K562 (cell line): Measurements from ENCODE around the gene CLPSL2. TPM values are rescaled to one million over a fixed set of nuclear protein-coding genes. Genes with fewer than 3 reads are reported as not detected.

Experiments used
- ARID2 ChIP-seq: fragments of 450-650 bp; IDR thresholded peaks from 2 replicates; pipeline ENCODE4 v1.6.1; 2017; ENCODE audit warnings: antibody characterized with exemption, mild to moderate bottlenecking
- ARID4B ChIP-seq: sonication (generic); formaldehyde crosslinking; IDR thresholded peaks from 2 replicates; pipeline ENCODE4 v1.8.0; 2022; ENCODE audit warnings: mild to moderate bottlenecking, missing genetic modification reagents
- BCLAF1 ChIP-seq, 2 experiments: fragments of 450-650 bp in 1 of 2; IDR thresholded peaks; 2 replicates each; pipeline ENCODE4 v1.6.1; 2011 to 2017; ENCODE audit warnings: low read depth in 2 of 2, antibody characterized with exemption in 1 of 2, borderline replicate concordance in 1 of 2, low read length in 1 of 2, mild to moderate bottlenecking in 1 of 2, mixed read lengths in 1 of 2; ENCODE audit not compliant: control insufficient read depth in 1 of 2
- CHAMP1 ChIP-seq: fragments of 450-650 bp; IDR thresholded peaks from 2 replicates; pipeline ENCODE4 v1.6.1; 2016; ENCODE audit warnings: mild to moderate bottlenecking
- GABPB2 ChIP-seq: fragments of 250-450 bp; sonication (Bioruptor Pico); conservative IDR thresholded peaks from 2 replicates; pipeline ENCODE4 v1.5.1; 2021; ENCODE audit warnings: mild to moderate bottlenecking
- HMBOX1 ChIP-seq: sonication (generic); IDR thresholded peaks from 2 replicates; pipeline ENCODE4 v1.6.1; 2016
- KDM4B ChIP-seq, 2 experiments: fragments of 450-650 bp in 1 of 2; sonication (generic) in 1 of 2; IDR thresholded peaks; 2 replicates each; pipeline ENCODE4 v1.6.1; 2016 to 2017; ENCODE audit warnings: borderline replicate concordance in 2 of 2, antibody characterized with exemption in 1 of 2, low read depth in 1 of 2, mild to moderate bottlenecking in 1 of 2
- NR2C2 ChIP-seq, 2 experiments: fragments of 200-800 bp in 1 of 2; sonication (Bioruptor generic) in 1 of 2; sonication (generic) in 1 of 2; formaldehyde crosslinking in 1 of 2; IDR thresholded peaks; 2 replicates each; pipeline versions ENCODE4 v1.6.1 to v1.8.0; 2016 to 2022; ENCODE audit warnings: mild to moderate bottlenecking in 1 of 2, missing compliant biosample characterization in 1 of 2, missing genetic modification characterization in 1 of 2, missing genetic modification reagents in 1 of 2
- POLR3A ChIP-seq: IDR thresholded peaks from 2 replicates; pipeline ENCODE4 v1.6.1; 2011; ENCODE audit warnings: borderline replicate concordance, mild to moderate bottlenecking, moderate library complexity; ENCODE audit not compliant: insufficient read length, insufficient read depth; ENCODE audit errors: extremely low read depth
- RBM17 ChIP-seq: fragments of 200-400 bp; formaldehyde crosslinking; IDR thresholded peaks from 2 replicates; pipeline ENCODE4 v1.6.1; 2017; ENCODE audit warnings: low read depth, mild to moderate bottlenecking, low read length, borderline replicate concordance
- TARDBP ChIP-seq: fragments of 450-650 bp; IDR thresholded peaks from 2 replicates; pipeline ENCODE4 v1.6.1; 2016
- TFAM ChIP-seq: fragments of 250-450 bp; sonication (Bioruptor Pico); conservative IDR thresholded peaks from 2 replicates; pipeline ENCODE4 v1.5.0; 2021; ENCODE audit warnings: mild to moderate bottlenecking, moderate library complexity
- THRAP3 ChIP-seq: fragments of 450-650 bp; IDR thresholded peaks from 2 replicates; pipeline ENCODE4 v1.6.1; 2016; ENCODE audit warnings: mild to moderate bottlenecking, inconsistent platforms, borderline replicate concordance
- ZNF140 ChIP-seq: fragments of 250-450 bp; sonication (Bioruptor Pico); IDR thresholded peaks from 2 replicates; pipeline ENCODE4 v1.8.0; 2021; ENCODE audit warnings: moderate library complexity, mild to moderate bottlenecking, inconsistent platforms
- ZNF165 ChIP-seq: fragments of 250-450 bp; sonication (Bioruptor Pico); IDR thresholded peaks from 2 replicates; pipeline ENCODE4 v1.4.0; 2020; ENCODE audit warnings: borderline replicate concordance
- ZNF253 ChIP-seq: fragments of 250-450 bp; sonication (Bioruptor Pico); conservative IDR thresholded peaks from 2 replicates; pipeline ENCODE4 v1.6.1; 2021; ENCODE audit warnings: mild to moderate bottlenecking
- polyA plus RNA-seq, 8 experiments: library from polyadenylated mRNA; depleted of rRNA in 4 of 8; stranded (reverse) in 5 of 8; unstranded in 3 of 8; fragments of >200 nt; fragmentation: Nextera tagmentation in 2 of 8; fragmentation: Illumina TruSeq in 1 of 8; extraction: Ambion mirVana in 2 of 8; extraction: Trizol in 1 of 8; gene quantifications; 2 replicates each; pipeline versions ENCODE4 v1.2.1 to v1.2.3, GENCODE V29; 2011 to 2014; ENCODE audit warnings: inconsistent platforms in 1 of 8, missing spikeins in 1 of 8
- total RNA-seq, 7 experiments: library from RNA; depleted of rRNA in 6 of 7; stranded (reverse); fragments of >200 nt in 6 of 7; fragmentation: Illumina TruSeq in 2 of 7; extraction: Trizol in 2 of 7; gene quantifications; 2 replicates each; pipeline versions ENCODE4 v1.2.1 to v1.2.3, GENCODE V29; 2011 to 2021; ENCODE audit warnings: low replicate concordance in 1 of 7

Gene CLPSL2
- total and polyA plus RNA-seq, 9 of the 15 experiments (the other 6 are each of a cell fraction or from before 2014, with no cell fraction given) = not detected

- TF ChIP-seq BCLAF1 (IDR thresholded peaks at IDR 0.05; ENCODE audit: borderline replicate concordance in 1 of 2, control insufficient read depth in 1 of 2, low read depth in 2 of 2, low read length in 1 of 2) (no peak), RBM17 (no peak), CHAMP1 (no peak), TFAM (CRISPR knock-in tag) (no peak), GABPB2 (CRISPR knock-in tag) (no peak), ZNF253 (no peak), ZNF140 (CRISPR knock-in tag) (no peak), HMBOX1 (no peak), ARID4B (no peak), NR2C2 (CRISPR knock-in tag; IDR thresholded peaks at IDR 0.05) (no peak), NR2C2 (tag; IDR thresholded peaks at IDR 0.05) (no peak), THRAP3 (no peak), ARID2 (no peak), POLR3A (no peak), KDM4B (IDR thresholded peaks at IDR 0.05; ENCODE audit: borderline replicate concordance in 2 of 2, low read depth in 1 of 2) (no peak), TARDBP (no peak), ZNF165 (no peak)
Measured at GRCh38 chr6:35727231-35727934, 49.0 kb upstream of the CLPSL2 start (continued).
